Measurements from ENCODE around the gene COIL. TPM values are rescaled to one million over a fixed set of nuclear protein-coding genes. Genes with fewer than 3 reads are reported as not detected.

The COIL gene
- total RNA-seq, 2 experiments from 2014 or later, result 20.5 to 20.7 TPM

DNA sequence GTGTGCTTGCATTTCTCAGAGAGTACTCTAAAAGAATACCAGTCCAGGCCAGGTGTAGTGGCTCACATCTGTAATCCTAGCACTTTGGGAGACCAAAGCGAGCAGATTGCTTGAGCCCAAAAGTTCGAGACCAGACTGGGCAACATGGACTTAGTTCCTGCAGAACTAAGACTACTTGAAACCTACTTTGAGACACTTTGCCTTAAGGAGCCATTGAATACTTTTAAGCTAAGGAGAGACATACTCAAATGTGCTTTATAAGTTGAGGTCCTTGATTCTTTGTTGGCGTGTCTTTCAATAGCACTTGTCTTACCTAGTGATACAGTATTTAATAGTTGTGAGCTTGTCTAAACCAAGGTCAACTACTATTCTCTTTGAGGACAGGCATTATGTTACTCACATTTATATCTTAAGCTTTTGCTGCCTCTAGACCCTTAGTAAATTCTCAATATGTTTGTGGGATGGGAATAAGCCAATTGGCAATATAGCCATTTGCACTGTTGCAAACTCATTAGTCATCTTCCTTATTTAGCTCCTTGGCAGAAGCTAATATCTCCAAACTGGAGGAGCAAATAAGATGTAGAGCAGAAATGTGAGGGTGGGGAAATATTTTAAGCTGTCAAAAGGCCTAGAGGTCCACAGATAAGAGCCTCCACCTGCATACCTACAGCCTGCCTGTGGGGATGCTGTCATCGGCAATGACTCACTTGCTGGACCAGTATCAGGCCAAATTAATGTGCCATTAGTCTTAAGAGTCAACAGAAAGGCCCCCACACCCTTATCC, 33.4 kb upstream of the COIL start:
- Histone ChIP-seq H3K4me2 (ENCODE audit: low read length) (no peak overlapping the region), H3K36me3 (ENCODE audit: insufficient read depth, low read length) (peaks cover 84% of the 10 kb centered on the region), H3K4me1 (ENCODE audit: insufficient read depth, low read length, poor library complexity, severe bottlenecking) (no peaks in the 10 kb centered on the region), H3K79me2 (ENCODE audit: insufficient read depth, low read depth, low read length) (no peaks in the 10 kb centered on the region), H3K9me2 (ENCODE audit: insufficient read depth, low read length) (no peaks in the 10 kb centered on the region), H4K20me1 (ENCODE audit: insufficient read depth, low read length) (no peaks in the 10 kb centered on the region), H2AFZ (ENCODE audit: low read length) (no peak overlapping the region), H3K27ac (ENCODE audit: low read depth, low read length, poor library complexity, severe bottlenecking) (no peak overlapping the region), H3K9me3 (ENCODE audit: low read length) (no peaks in the 10 kb centered on the region), H3K4me3 (ENCODE audit: low read depth, low read length, poor library complexity, severe bottlenecking) (no peak overlapping the region)
- no TSS peak for BruUV-seq (replicated peaks)
- CTCF ChIA-PET (ENCODE audit: unreplicated experiment), result no interaction called here
- TF ChIP-seq EZH2phosphoT487 (IDR thresholded peaks at IDR 0.05; ENCODE audit: borderline replicate concordance, low read depth, low read length), result no peak
- TF ChIP-seq, protein P1, sequence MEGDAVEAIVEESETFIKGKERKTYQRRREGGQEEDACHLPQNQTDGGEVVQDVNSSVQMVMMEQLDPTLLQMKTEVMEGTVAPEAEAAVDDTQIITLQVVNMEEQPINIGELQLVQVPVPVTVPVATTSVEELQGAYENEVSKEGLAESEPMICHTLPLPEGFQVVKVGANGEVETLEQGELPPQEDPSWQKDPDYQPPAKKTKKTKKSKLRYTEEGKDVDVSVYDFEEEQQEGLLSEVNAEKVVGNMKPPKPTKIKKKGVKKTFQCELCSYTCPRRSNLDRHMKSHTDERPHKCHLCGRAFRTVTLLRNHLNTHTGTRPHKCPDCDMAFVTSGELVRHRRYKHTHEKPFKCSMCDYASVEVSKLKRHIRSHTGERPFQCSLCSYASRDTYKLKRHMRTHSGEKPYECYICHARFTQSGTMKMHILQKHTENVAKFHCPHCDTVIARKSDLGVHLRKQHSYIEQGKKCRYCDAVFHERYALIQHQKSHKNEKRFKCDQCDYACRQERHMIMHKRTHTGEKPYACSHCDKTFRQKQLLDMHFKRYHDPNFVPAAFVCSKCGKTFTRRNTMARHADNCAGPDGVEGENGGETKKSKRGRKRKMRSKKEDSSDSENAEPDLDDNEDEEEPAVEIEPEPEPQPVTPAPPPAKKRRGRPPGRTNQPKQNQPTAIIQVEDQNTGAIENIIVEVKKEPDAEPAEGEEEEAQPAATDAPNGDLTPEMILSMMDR (conservative IDR thresholded peaks at IDR 0.05; ENCODE audit: low read length), result no peak
- intact Hi-C loops (cut with micrococcal nuclease; ENCODE audit: unreplicated experiment), result no loop called here
- POLR2A ChIA-PET, result no interaction called here
- DNase-seq (ENCODE audit: low spot score), result no peak

DNA sequence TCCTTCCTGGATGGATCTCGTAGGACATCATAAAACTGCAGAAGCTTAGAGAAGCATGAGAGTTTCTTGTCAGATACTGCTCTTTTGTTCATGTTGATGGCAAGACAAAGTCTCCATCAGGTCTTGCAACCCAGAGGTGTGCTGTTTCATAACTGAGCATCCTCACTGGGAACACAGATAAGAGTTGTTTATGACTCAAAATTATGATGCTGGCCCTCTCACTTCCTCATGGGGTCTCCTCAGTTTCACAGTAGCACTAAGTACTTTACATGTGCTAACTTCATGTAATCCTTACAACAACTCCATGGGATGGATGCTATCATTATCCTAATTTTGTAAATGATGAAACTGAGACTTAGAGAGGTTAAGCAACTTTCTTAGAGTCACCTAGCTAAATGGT, 31.5 kb upstream of the COIL start:
- TF ChIP-seq EZH2phosphoT487 (IDR thresholded peaks at IDR 0.05; ENCODE audit: borderline replicate concordance, low read depth, low read length), result no peak
- TF ChIP-seq, protein P1 (conservative IDR thresholded peaks at IDR 0.05; ENCODE audit: low read length), result no peak
- Histone ChIP-seq H3K9me2 (ENCODE audit: insufficient read depth, low read length) (no peaks in the 10 kb centered on the region), H2AFZ (ENCODE audit: low read length) (no peak overlapping the region), H3K27ac (ENCODE audit: low read depth, low read length, poor library complexity, severe bottlenecking) (no peak overlapping the region), H3K36me3 (ENCODE audit: insufficient read depth, low read length) (peaks cover 87% of the 10 kb centered on the region), H3K79me2 (ENCODE audit: insufficient read depth, low read depth, low read length) (no peaks in the 10 kb centered on the region), H4K20me1 (ENCODE audit: insufficient read depth, low read length) (no peaks in the 10 kb centered on the region), H3K4me1 (ENCODE audit: insufficient read depth, low read length, poor library complexity, severe bottlenecking) (no peaks in the 10 kb centered on the region), H3K4me2 (ENCODE audit: low read length) (no peak overlapping the region), H3K9me3 (ENCODE audit: low read length) (no peaks in the 10 kb centered on the region), H3K4me3 (ENCODE audit: low read depth, low read length, poor library complexity, severe bottlenecking) (no peak overlapping the region)
- no TSS peak for BruUV-seq (replicated peaks)
- ChIA-PET CTCF (ENCODE audit: unreplicated experiment) (interaction anchor here (0.9 to 1.0 kb wide), 2 partner anchors 13 to 18 kb away, joined by 3 read pairs; no protein-coding TSS in a partner anchor), POLR2A (no interaction called here)
- no peak for DNase-seq (ENCODE audit: low spot score)
- intact Hi-C loops (cut with micrococcal nuclease; ENCODE audit: unreplicated experiment), result no loop called here

DNA sequence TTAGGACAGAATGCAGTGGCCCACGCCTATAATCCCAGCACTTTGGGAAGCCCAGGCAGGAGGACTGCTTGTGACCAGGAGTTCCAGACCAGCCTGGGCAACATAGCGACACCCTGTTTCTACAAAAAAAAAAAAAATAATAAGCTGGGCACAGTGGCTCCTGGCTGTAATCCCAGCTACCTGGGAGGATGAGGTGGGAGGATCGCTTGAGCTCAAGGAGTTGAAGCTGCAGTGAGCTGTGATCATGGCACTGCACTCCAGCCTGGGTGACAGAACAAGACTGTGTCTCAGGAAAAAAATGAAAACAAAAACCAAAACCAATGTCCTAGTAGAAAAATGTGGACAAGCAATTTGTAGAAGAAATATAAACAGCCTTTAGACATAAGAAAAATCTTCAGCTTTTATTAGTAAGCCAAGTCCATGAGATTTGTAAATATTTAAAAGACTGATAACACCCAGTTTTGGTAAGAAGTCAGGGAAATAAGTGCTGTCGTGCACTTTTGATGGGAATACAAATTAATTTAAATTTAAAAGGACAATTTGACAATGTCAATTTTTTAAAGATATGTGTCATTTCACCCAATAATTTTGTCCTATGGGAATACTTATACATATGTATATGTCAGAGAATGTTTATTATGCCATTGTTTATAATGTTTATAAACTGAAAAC, 28.2 kb upstream of the COIL start:
- Histone ChIP-seq H3K9me2 (ENCODE audit: insufficient read depth, low read length) (no peaks in the 10 kb centered on the region), H3K4me1 (ENCODE audit: insufficient read depth, low read length, poor library complexity, severe bottlenecking) (no peaks in the 10 kb centered on the region), H3K36me3 (ENCODE audit: insufficient read depth, low read length) (peaks cover 85% of the 10 kb centered on the region), H4K20me1 (ENCODE audit: insufficient read depth, low read length) (no peaks in the 10 kb centered on the region), H2AFZ (ENCODE audit: low read length) (no peak overlapping the region), H3K4me3 (ENCODE audit: low read depth, low read length, poor library complexity, severe bottlenecking) (no peak overlapping the region), H3K9me3 (ENCODE audit: low read length) (no peaks in the 10 kb centered on the region), H3K4me2 (ENCODE audit: low read length) (no peak overlapping the region), H3K79me2 (ENCODE audit: insufficient read depth, low read depth, low read length) (no peaks in the 10 kb centered on the region), H3K27ac (ENCODE audit: low read depth, low read length, poor library complexity, severe bottlenecking) (no peak overlapping the region)
- no peak for DNase-seq (ENCODE audit: low spot score)
- TF ChIP-seq, protein P1 (conservative IDR thresholded peaks at IDR 0.05; ENCODE audit: low read length), result no peak
- TF ChIP-seq EZH2phosphoT487 (IDR thresholded peaks at IDR 0.05; ENCODE audit: borderline replicate concordance, low read depth, low read length), result no peak
- no TSS peak for BruUV-seq (replicated peaks)
- intact Hi-C loops (cut with micrococcal nuclease; ENCODE audit: unreplicated experiment), result no loop called here
- CTCF ChIA-PET (ENCODE audit: unreplicated experiment), result no interaction called here
- POLR2A ChIA-PET, result interaction anchor here (2.4 kb wide), 1 partner anchor 10 kb away, joined by 14 read pairs; the partner anchor contains the start of gene SCPEP1
